Astrocyte of the cerebellum (primary cell): Measurements from ENCODE around the gene TSHZ2.

Experiments used
- DNase-seq: peaks from one replicate; pipeline ENCODE4 v3.0.0-alpha.2; 2011; ENCODE audit warnings: low read depth
- H3K4me3 ChIP-seq: 2 replicates; pipeline ENCODE4 v1.5.1; 2011; ENCODE audit warnings: mild to moderate bottlenecking, low read depth, low read length, moderate library complexity
- in situ Hi-C: cut with HindIII; loops from 2 replicates; pipeline ENCODE4 v1.10.0; 2017; ENCODE audit warnings: low sequenced_read_pairs
- TF ChIP-seq, protein P1 (sequence below): IDR thresholded peaks from 2 replicates; pipeline ENCODE4 v1.5.1; 2012; ENCODE audit warnings: low read length, low read depth, moderate library complexity, mild to moderate bottlenecking; ENCODE audit errors: missing control alignments

TSHZ2 gene

DNA sequence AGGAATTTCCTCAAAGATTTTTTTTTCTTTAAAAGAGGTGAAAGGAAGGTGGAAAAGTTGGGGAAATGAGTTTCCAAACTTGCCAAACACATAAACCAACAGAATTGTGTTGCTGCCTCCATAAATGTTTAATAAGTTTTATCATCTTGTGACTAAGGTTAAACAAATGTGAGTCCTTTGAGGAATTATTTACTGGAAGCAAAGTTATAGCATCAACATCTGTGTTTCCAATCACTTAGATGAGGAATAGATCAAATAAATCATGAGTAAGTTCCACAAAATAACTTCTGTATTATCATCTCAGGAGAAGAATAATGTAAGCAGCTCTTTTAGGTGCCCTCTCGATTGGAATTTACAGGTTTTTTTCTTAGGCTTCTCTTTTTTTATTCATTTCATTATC is 20.5 kb downstream of the TSHZ2 start:
- no peak for DNase-seq
- H3K4me3 ChIP-seq = no peak overlapping the region
- in situ Hi-C loops = no loop called here
- TF ChIP-seq, protein P1, sequence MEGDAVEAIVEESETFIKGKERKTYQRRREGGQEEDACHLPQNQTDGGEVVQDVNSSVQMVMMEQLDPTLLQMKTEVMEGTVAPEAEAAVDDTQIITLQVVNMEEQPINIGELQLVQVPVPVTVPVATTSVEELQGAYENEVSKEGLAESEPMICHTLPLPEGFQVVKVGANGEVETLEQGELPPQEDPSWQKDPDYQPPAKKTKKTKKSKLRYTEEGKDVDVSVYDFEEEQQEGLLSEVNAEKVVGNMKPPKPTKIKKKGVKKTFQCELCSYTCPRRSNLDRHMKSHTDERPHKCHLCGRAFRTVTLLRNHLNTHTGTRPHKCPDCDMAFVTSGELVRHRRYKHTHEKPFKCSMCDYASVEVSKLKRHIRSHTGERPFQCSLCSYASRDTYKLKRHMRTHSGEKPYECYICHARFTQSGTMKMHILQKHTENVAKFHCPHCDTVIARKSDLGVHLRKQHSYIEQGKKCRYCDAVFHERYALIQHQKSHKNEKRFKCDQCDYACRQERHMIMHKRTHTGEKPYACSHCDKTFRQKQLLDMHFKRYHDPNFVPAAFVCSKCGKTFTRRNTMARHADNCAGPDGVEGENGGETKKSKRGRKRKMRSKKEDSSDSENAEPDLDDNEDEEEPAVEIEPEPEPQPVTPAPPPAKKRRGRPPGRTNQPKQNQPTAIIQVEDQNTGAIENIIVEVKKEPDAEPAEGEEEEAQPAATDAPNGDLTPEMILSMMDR = no peak

DNA sequence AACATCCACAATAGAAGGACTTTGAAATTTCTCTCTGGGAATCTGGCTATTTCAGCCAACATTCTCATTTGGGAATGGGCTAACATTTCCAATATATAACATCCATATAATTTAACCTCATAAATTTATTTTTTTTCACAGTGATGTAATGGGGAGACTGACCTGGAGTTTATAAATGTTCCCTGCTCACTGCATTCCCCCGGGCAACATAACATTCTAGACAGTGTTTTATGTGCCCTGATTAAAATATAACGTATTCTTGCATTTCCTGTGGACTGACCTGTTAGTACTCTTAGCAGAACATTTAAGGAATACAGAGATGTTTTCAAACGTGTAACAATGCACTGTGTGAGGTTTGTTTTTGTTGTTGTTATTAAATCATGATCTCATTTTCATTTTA is 20.9 kb downstream of the TSHZ2 start:
- in situ Hi-C loops = no loop called here
- DNase-seq = no peak
- TF ChIP-seq, protein P1 = no peak
- H3K4me3 ChIP-seq = no peak overlapping the region

DNA sequence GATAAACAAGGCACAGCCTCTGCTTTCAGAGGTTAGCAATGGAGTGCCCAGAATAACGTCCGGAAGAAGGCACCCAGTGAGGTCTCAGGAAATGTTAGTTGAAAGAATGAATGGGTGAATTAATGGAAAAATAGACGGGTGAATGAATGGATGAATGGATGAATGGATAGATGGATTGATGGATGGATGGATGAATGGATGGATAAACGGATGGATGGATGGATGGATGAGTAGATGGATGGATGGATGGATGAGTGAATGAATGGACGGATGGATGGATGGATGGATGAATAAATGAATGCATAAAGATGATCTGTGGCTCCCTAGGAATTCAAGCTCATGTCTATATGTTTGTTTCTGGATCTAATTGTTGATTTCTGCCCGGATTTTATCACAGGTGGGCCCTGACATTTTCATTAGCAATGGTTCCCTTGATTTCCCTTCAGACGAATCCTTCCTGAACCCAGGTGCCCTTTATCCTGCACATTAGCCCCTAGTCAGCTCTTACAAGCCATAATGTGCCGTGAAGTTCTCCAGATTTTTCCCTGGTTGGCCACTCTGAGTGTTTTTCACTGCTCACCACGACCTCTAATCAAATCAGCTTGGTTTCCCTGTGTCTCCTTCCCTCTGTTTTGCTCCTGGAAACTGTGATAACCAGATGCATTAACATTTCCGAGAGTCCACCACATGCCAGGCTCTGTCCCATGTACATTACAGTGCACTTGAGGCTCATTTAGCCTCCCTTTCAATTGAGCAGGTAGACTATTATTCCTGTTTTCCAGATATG is 22.2 kb downstream of the TSHZ2 start:
- H3K4me3 ChIP-seq = no peak overlapping the region
- TF ChIP-seq, protein P1 = no peak
- in situ Hi-C loops = no loop called here
- no peak for DNase-seq

DNA sequence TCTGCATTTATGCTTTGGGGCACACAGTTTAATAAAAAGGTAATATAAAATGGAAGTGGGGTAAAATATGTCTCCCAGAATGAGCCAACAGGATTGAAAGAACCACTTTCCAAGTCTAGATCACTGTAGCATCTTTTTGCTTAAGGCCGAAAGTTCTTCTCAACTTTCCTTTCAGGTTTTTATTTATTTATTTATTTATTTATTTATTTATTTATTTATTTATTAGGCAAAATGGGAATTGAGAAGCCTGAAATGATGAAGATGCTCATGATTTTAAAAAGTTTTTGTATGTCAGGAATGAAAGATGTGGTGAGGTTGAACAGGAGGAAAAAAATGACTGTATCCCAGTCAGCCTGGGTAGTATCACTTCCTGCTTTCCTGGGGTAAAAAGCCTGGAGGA is 24.0 kb downstream of the TSHZ2 start:
- in situ Hi-C loops = no loop called here
- TF ChIP-seq, protein P1 = no peak
- no peak for DNase-seq
- no peak overlapping the region for H3K4me3 ChIP-seq

DNA sequence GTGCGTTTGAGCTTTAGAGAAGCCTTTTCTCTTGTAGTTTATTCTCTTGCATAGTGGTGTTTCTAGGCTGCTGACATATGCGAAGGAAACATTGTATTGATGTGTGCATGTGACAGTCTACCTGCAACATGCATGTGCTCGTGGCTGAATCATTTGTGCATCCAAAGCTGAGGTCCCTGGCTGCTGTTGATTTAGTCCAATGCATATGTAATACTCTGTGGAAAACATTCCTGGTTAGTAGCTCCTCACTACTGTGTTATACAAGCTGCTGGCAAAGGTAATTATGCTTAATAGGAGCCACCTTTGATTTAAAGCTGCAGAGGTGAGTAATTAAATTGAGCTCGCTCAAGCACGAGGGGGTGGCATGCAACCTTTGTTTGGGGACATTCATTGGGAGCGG is 24.5 kb downstream of the TSHZ2 start:
- in situ Hi-C loops = no loop called here
- TF ChIP-seq, protein P1 = no peak

DNA sequence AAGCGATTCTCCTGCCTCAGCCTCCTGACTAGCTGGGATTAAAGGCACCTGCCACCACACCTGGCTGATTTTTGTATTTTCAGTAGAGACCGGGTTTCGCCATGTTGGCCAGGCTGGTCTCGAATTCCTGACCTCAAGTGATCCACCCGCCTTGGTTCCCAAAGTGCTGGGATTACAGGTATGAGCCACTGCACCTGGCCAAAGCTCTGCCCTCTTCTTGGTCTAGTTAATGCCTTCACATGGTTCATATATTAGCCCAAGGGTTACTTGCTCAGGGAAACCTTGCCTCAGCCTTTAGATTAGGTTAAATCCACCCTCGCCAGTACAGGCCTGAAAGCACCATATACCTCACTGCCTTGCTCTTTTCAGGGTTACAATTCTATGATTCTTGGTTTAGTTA is 26.1 kb downstream of the TSHZ2 start:
- no peak overlapping the region for H3K4me3 ChIP-seq
- DNase-seq = no peak
- in situ Hi-C loops = no loop called here
- TF ChIP-seq, protein P1 = no peak

More for the DNA sequence above, 24.5 kb downstream of the TSHZ2 start:
- H3K4me3 ChIP-seq = no peak overlapping the region
- DNase-seq = no peak
